Endothelial cell of umbilical vein (primary cell): ENCODE measurements around the gene LRRC8C.

ENCODE experiments used
- EZH2 ChIP-seq: IDR thresholded peaks from 2 replicates; pipeline ENCODE4 v1.6.1; 2012; ENCODE audit warnings: borderline replicate concordance, low read depth, mild to moderate bottlenecking, moderate library complexity, low read length, inconsistent platforms; ENCODE audit not compliant: severe bottlenecking
- GATA2 ChIP-seq: IDR thresholded peaks from 2 replicates; pipeline ENCODE4 v1.7.0; 2011; ENCODE audit warnings: low read depth, mild to moderate bottlenecking, moderate library complexity, mixed read lengths, low read length; ENCODE audit not compliant: insufficient read length, insufficient read depth
- POLR2AphosphoS5 ChIP-seq: IDR thresholded peaks from 2 replicates; pipeline ENCODE4 v1.6.1; 2012; ENCODE audit warnings: low read depth, mild to moderate bottlenecking, control low read depth, low read length, moderate library complexity; ENCODE audit not compliant: insufficient read depth
- TF ChIP-seq, protein P1 (sequence below), 2 donors: IDR thresholded peaks; 1 replicate in 1 of 2; 2 replicates in 1 of 2; pipeline ENCODE4 v1.5.1; 2011; ENCODE audit warnings: low read length in 2 of 2, mild to moderate bottlenecking in 2 of 2, moderate library complexity in 2 of 2, control low read depth in 1 of 2, inconsistent platforms in 1 of 2, low read depth in 1 of 2; ENCODE audit not compliant: insufficient read depth in 1 of 2; ENCODE audit errors: extremely low read depth in 1 of 2

DNA sequence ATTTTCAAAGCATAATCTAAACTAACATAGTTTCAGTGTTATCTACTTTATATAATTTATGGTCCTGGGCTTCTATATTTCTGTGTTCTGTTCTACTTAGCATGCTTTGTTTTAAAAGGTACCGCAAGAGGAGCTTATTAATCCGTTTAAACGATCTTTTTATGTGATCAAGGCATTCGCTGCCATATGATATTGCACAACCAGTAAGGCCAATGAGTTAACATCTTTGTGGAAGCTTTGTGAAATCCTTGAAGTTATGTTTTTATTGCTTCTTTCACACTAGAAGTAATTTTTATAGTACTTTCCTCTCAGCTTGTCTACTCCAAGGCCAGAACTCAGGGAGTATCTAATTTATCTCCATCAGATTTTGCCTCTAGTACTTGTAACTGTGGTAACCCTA, 8.9 kb downstream of the LRRC8C start:
- TF ChIP-seq, protein P1, sequence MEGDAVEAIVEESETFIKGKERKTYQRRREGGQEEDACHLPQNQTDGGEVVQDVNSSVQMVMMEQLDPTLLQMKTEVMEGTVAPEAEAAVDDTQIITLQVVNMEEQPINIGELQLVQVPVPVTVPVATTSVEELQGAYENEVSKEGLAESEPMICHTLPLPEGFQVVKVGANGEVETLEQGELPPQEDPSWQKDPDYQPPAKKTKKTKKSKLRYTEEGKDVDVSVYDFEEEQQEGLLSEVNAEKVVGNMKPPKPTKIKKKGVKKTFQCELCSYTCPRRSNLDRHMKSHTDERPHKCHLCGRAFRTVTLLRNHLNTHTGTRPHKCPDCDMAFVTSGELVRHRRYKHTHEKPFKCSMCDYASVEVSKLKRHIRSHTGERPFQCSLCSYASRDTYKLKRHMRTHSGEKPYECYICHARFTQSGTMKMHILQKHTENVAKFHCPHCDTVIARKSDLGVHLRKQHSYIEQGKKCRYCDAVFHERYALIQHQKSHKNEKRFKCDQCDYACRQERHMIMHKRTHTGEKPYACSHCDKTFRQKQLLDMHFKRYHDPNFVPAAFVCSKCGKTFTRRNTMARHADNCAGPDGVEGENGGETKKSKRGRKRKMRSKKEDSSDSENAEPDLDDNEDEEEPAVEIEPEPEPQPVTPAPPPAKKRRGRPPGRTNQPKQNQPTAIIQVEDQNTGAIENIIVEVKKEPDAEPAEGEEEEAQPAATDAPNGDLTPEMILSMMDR (IDR thresholded peaks at IDR 0.05; ENCODE audit: extremely low read depth in 1 of 2, insufficient read depth in 1 of 2, low read depth in 1 of 2, low read length in 2 of 2): no peak
- TF ChIP-seq GATA2 (no peak), EZH2 (no peak), POLR2AphosphoS5 (no peak)
